SKM-1 treated with dmso at 0.1 percent for 144 hours (cell line): ENCODE data around the gene FBN1.

ENCODE experiments used
- DNase-seq: peaks from one replicate; lab custom pipeline; 2025; ENCODE audit not compliant: unreplicated experiment; lab: John Stamatoyannopoulos, UW

The FBN1 gene

GRCh38 chr15:48645558-48646330 is at the start of gene FBN1:
Gene FBN1, minus strand, starts transcription at chr15:48645709. Its CDS starts 940 bp downstream, at chr15:48644769.
- no peak for DNase-seq

GRCh38 chr15:48693484-48693883 is 48.0 kb upstream of the FBN1 start:
- no peak for DNase-seq

GRCh38 chr15:48688493-48688892 is 43.0 kb upstream of the FBN1 start:
- no peak for DNase-seq

GRCh38 chr15:48683991-48684765 is 38.7 kb upstream of the FBN1 start:
- DNase-seq = no peak

- no peak for DNase-seq
Observed at GRCh38 chr15:48682942-48683651, 37.6 kb upstream of the FBN1 start.

GRCh38 chr15:48681353-48681752 is 35.8 kb upstream of the FBN1 start:
- DNase-seq = no peak

- DNase-seq = no peak
Observed at GRCh38 chr15:48680841-48681240, 35.3 kb upstream of the FBN1 start.

GRCh38 chr15:48679952-48680351 is 34.4 kb upstream of the FBN1 start:
- no peak for DNase-seq

GRCh38 chr15:48678851-48679250 is 33.3 kb upstream of the FBN1 start:
- DNase-seq = no peak

GRCh38 chr15:48677821-48678220 is 32.3 kb upstream of the FBN1 start:
- no peak for DNase-seq

GRCh38 chr15:48675436-48675835 is 29.9 kb upstream of the FBN1 start:
- no peak for DNase-seq

- no peak for DNase-seq
Observed at GRCh38 chr15:48674876-48675275, 29.4 kb upstream of the FBN1 start.

GRCh38 chr15:48672206-48672605 is 26.7 kb upstream of the FBN1 start:
- no peak for DNase-seq

- DNase-seq = no peak
Observed at GRCh38 chr15:48671103-48672022, 25.9 kb upstream of the FBN1 start.

- DNase-seq = no peak
Observed at GRCh38 chr15:48667701-48668100, 22.2 kb upstream of the FBN1 start.

GRCh38 chr15:48664436-48664835 is 18.9 kb upstream of the FBN1 start:
- no peak for DNase-seq

- no peak for DNase-seq
Observed at GRCh38 chr15:48657950-48658591, 12.6 kb upstream of the FBN1 start.

- no peak for DNase-seq
Observed at GRCh38 chr15:48654801-48655200, 9.3 kb upstream of the FBN1 start.

- DNase-seq = no peak
Observed at GRCh38 chr15:48653913-48654670, 8.6 kb upstream of the FBN1 start.
